ENCODE measurements around the gene CXCR3. TPM values are rescaled to one million over a fixed set of nuclear protein-coding genes. Genes with fewer than 3 reads are reported as not detected.

The CXCR3 gene
- total RNA-seq, 4 donors from 2014 or later: 0.42 to 1.0 (median 0.67) TPM; not detected in 1

DNA sequence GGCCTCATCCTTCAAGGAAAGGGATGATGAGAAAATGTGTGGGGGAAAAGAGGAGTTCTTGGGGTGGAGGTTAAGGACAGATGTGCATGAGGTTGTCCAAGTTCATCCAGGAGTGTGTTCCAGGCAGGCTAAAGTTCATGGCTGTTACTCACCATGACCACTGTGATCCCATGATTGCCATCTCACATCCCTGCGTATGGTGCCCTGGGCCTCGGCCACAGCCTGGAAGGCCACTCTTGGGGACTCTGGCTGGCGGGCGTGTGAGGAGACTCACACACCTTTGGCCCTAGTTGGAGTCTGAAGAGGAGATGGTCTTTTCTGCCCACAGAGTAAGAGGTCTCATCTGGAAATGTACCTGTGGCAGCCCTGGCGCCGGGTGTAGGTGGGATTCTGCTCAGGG, 41.6 kb upstream of the CXCR3 start:
- Histone ChIP-seq H3K9me3 (no peaks in the 10 kb centered on the region), H3K27me3 (no peaks in the 10 kb centered on the region), H3K36me3 (no peaks in the 10 kb centered on the region), H3K4me3 (replicated peaks in 1 of 3) (no peak overlapping the region), H3K4me1 (no peaks in the 10 kb centered on the region), H3K27ac (no peak overlapping the region)
- TF ChIP-seq POLR2A (IDR thresholded peaks at IDR 0.05): no peak
- no peak for TF ChIP-seq CTCF (IDR thresholded peaks at IDR 0.05)
- intact Hi-C loops (cut with DNase I): no loop called here
- WGBS, 2 donors: 100% methylated on average over 3 of the region's 6 CpGs; no CpG with 5 or more reads in 1 of the 2 donors
- no peak for DNase-seq

- Histone ChIP-seq H3K27ac (no peak overlapping the region), H3K4me1 (no peaks in the 10 kb centered on the region), H3K27me3 (no peaks in the 10 kb centered on the region), H3K36me3 (no peaks in the 10 kb centered on the region), H3K9me3 (no peaks in the 10 kb centered on the region), H3K4me3 (replicated peaks in 1 of 3) (no peak overlapping the region)
- intact Hi-C loops (cut with DNase I): no loop called here
- DNase-seq: no peak
- 82 to 86% methylated on average over 3 of the region's 3 CpGs for WGBS, 2 donors
- TF ChIP-seq POLR2A (IDR thresholded peaks at IDR 0.05): no peak
- TF ChIP-seq CTCF (IDR thresholded peaks at IDR 0.05): no peak
Measured at GRCh38 chrX:71659342-71659741, 41.0 kb upstream of the CXCR3 start.

- 76 to 90% methylated on average over 4 of the region's 4 CpGs for WGBS, 2 donors
- H3K9me3 ChIP-seq: no peaks in the 10 kb centered on the region
- no peak overlapping the region for H3K27ac ChIP-seq
- no peak overlapping the region for H3K4me3 ChIP-seq (replicated peaks in 1 of 3)
- TF ChIP-seq CTCF (IDR thresholded peaks at IDR 0.05) (no peak), POLR2A (IDR thresholded peaks at IDR 0.05) (no peak)
- no peaks in the 10 kb centered on the region for H3K4me1 ChIP-seq
- intact Hi-C loops (cut with DNase I): no loop called here
- H3K27me3 ChIP-seq: no peaks in the 10 kb centered on the region
- DNase-seq: no peak
- no peaks in the 10 kb centered on the region for H3K36me3 ChIP-seq
Measured at GRCh38 chrX:71657267-71657666, 39.0 kb upstream of the CXCR3 start.

GRCh38 chrX:71653344-71653743, 35.0 kb upstream of the CXCR3 start:
- WGBS, 2 donors: 91 to 95% methylated on average over 1 to 2 of the region's 2 CpGs
- DNase-seq: no peak
- H3K27ac ChIP-seq: no peak overlapping the region
- no peaks in the 10 kb centered on the region for H3K4me1 ChIP-seq
- intact Hi-C loops (cut with DNase I): no loop called here
- H3K4me3 ChIP-seq (replicated peaks in 1 of 3): no peak overlapping the region
- H3K36me3 ChIP-seq: no peaks in the 10 kb centered on the region
- H3K27me3 ChIP-seq: no peaks in the 10 kb centered on the region
- TF ChIP-seq CTCF (IDR thresholded peaks at IDR 0.05): no peak
- TF ChIP-seq POLR2A (IDR thresholded peaks at IDR 0.05): no peak
- no peaks in the 10 kb centered on the region for H3K9me3 ChIP-seq

- H3K27me3 ChIP-seq: no peaks in the 10 kb centered on the region
- no peaks in the 10 kb centered on the region for H3K4me1 ChIP-seq
- 19 to 50% methylated on average over 2 of the region's 2 CpGs for WGBS, 2 donors
- H3K9me3 ChIP-seq: no peaks in the 10 kb centered on the region
- peak; percentile 39 to 52 for DNase-seq
- intact Hi-C loops (cut with DNase I): no loop called here
- H3K36me3 ChIP-seq: no peaks in the 10 kb centered on the region
- H3K4me3 ChIP-seq (replicated peaks in 1 of 3): no peak overlapping the region
- TF ChIP-seq CTCF (IDR thresholded peaks at IDR 0.05) (peak; percentile 27 to 56 (median 44)), POLR2A (IDR thresholded peaks at IDR 0.05) (no peak)
- H3K27ac ChIP-seq: no peak overlapping the region
Measured at GRCh38 chrX:71652405-71652804, 34.1 kb upstream of the CXCR3 start.

Measured in thyroid gland (tissue), 4 donors.